Keratinocyte (primary cell): Measurements from ENCODE around the gene HCRTR1. TPM values are rescaled to one million over a fixed set of nuclear protein-coding genes. Genes with fewer than 3 reads are reported as not detected.

Experiments
- DNase-seq: peaks from one replicate; pipeline ENCODE4 v3.0.0-alpha.2; 2011; ENCODE audit warnings: low read depth, missing footprints, low spot score
- FAIRE-seq: peaks from 2 replicates; lab custom pipeline; 2011; peaks lifted over from hg19 to GRCh38; lab: Jason Lieb, UNC
- H2AFZ ChIP-seq: 2 replicates; pipeline ENCODE4 v1.6.0; 2012; ENCODE audit warnings: low read length, control low read depth, inconsistent platforms; ENCODE audit not compliant: control insufficient read depth
- H3K27ac ChIP-seq: 2 replicates; pipeline ENCODE4 v1.5.1; 2011; ENCODE audit warnings: low read length; ENCODE audit not compliant: control insufficient read depth, insufficient read depth
- H3K27me3 ChIP-seq: 3 replicates; pipeline ENCODE4 v1.6.0; 2011; ENCODE audit warnings: low read length; ENCODE audit not compliant: control insufficient read depth, insufficient read depth; ENCODE audit errors: extremely low read depth
- H3K36me3 ChIP-seq, 2 experiments: 2 replicates in 1 of 2; 3 replicates in 1 of 2; pipeline ENCODE4 v1.5.1; 2011; ENCODE audit warnings: low read length in 2 of 2, mild to moderate bottlenecking in 1 of 2; ENCODE audit not compliant: control insufficient read depth in 2 of 2, insufficient read depth in 2 of 2; ENCODE audit errors: extremely low read depth in 1 of 2
- H3K4me1 ChIP-seq: 3 replicates; pipeline ENCODE4 v1.5.1; 2011; ENCODE audit warnings: low read length; ENCODE audit not compliant: control insufficient read depth, insufficient read depth; ENCODE audit errors: extremely low read depth
- H3K4me2 ChIP-seq: 3 replicates; pipeline ENCODE4 v1.6.0; 2011; ENCODE audit warnings: low read depth, low read length; ENCODE audit not compliant: control insufficient read depth, insufficient read depth; ENCODE audit errors: extremely low read depth
- H3K4me3 ChIP-seq, 3 experiments: fragments of 200-600 bp in 1 of 3; sonication (generic) in 1 of 3; 2 replicates in 2 of 3; 3 replicates in 1 of 3; pipeline ENCODE4 v1.5.1; 2011 to 2016; ENCODE audit warnings: low read length in 3 of 3, mild to moderate bottlenecking in 3 of 3, control low read depth in 2 of 3, inconsistent platforms in 1 of 3, low read depth in 1 of 3, mixed read lengths in 1 of 3, mixed run types in 1 of 3, moderate library complexity in 1 of 3; ENCODE audit not compliant: control insufficient read depth in 2 of 3, insufficient read depth in 2 of 3; ENCODE audit errors: extremely low read depth in 1 of 3
- H3K79me2 ChIP-seq: 2 replicates; pipeline ENCODE4 v1.6.0; 2012; ENCODE audit warnings: low read length; ENCODE audit not compliant: control insufficient read depth, insufficient read depth
- H3K9ac ChIP-seq: 3 replicates; pipeline ENCODE4 v1.6.0; 2011; ENCODE audit warnings: low read length; ENCODE audit not compliant: control insufficient read depth, insufficient read depth; ENCODE audit errors: extremely low read depth
- H3K9me1 ChIP-seq: 3 replicates; pipeline ENCODE4 v1.6.0; 2011; ENCODE audit warnings: low read length; ENCODE audit not compliant: control insufficient read depth, insufficient read depth; ENCODE audit errors: extremely low read depth
- H3K9me3 ChIP-seq: 2 replicates; pipeline ENCODE4 v1.5.1; 2012; ENCODE audit warnings: low read depth, low read length; ENCODE audit not compliant: control insufficient read depth
- H4K20me1 ChIP-seq: 3 replicates; pipeline ENCODE4 v1.6.0; 2011; ENCODE audit warnings: low read length; ENCODE audit not compliant: control insufficient read depth, insufficient read depth; ENCODE audit errors: extremely low read depth
- CTCF ChIP-seq, 3 experiments: IDR thresholded peaks in 1 of 3; conservative IDR thresholded peaks in 1 of 3; optimal IDR thresholded peaks in 1 of 3; 2 replicates in 2 of 3; 3 replicates in 1 of 3; pipeline versions ENCODE3 to v1.5.1; 2011; ENCODE audit warnings: low read length in 3 of 3, mild to moderate bottlenecking in 3 of 3, moderate library complexity in 2 of 3, control low read depth in 1 of 3, inconsistent platforms in 1 of 3; ENCODE audit not compliant: insufficient read depth in 2 of 3; ENCODE audit errors: extremely low read depth in 1 of 3
- EZH2 ChIP-seq: IDR thresholded peaks from one replicate; pipeline ENCODE4 v1.6.1; 2012; ENCODE audit warnings: inconsistent platforms, mild to moderate bottlenecking, low read length, moderate library complexity
- dilution Hi-C: fragments of 300-500 bp; cut with MboI; formaldehyde crosslinking; loops from one replicate; pipeline ENCODE4 v1.7.0; 2020; ENCODE audit warnings: low sequenced_read_pairs; ENCODE audit not compliant: extremely low pct_ligation_motif_present
- polyA plus RNA-seq, 5 experiments: library from polyadenylated mRNA; depleted of rRNA in 3 of 5; stranded (reverse) in 3 of 5; stranded (forward) in 1 of 5; unstranded in 1 of 5; fragments of >200 nt; gene quantifications; 1 replicate in 1 of 5; 2 replicates in 3 of 5; 3 replicates in 1 of 5; pipeline versions ENCODE4 v1.2.1 to v1.2.3, GENCODE V29; 2011 to 2012; ENCODE audit warnings: missing spikeins in 2 of 5, low read depth in 1 of 5, low replicate concordance in 1 of 5

HCRTR1 gene
- polyA plus RNA-seq, 1 donor (not counting 4 experiments of a cell fraction or from before 2014, with no cell fraction given) = not detected

- Histone ChIP-seq H3K27ac (peak overlapping the region; percentile 61), H3K36me3 (peaks cover 2 to 31% of the 10 kb centered on the region in 2 experiments), H3K27me3 (no peaks in the 10 kb centered on the region), H3K9me1 (no peaks in the 10 kb centered on the region), H3K79me2 (peaks cover 88% of the 10 kb centered on the region), H3K9me3 (no peaks in the 10 kb centered on the region), H2AFZ (no peak overlapping the region), H3K4me2 (peak overlapping the region; percentile 39), H3K4me1 (peaks cover 56% of the 10 kb centered on the region), H3K4me3 (no peak overlapping the region), H4K20me1 (peaks cover 12% of the 10 kb centered on the region), H3K9ac (peak overlapping the region; percentile 6)
- TF ChIP-seq CTCF (optimal IDR thresholded peaks at IDR 0.05 in 1 of 3, IDR thresholded peaks at IDR 0.05 in 1 of 3, conservative IDR thresholded peaks at IDR 0.05 in 1 of 3; ENCODE audit: extremely low read depth in 1 of 3, insufficient read depth in 2 of 3, low read length in 3 of 3) (no peak), EZH2 (no peak)
- no peak for DNase-seq
- FAIRE-seq = peak; percentile 41
- dilution Hi-C loops = no loop called here
Observed at GRCh38 chr1:31639543-31639942, 22.1 kb downstream of the HCRTR1 start.

GRCh38 chr1:31640179-31640578 is 22.7 kb downstream of the HCRTR1 start:
- peaks cover 0 to 26% of the 10 kb centered on the region in 2 experiments for H3K36me3 ChIP-seq
- dilution Hi-C loops = no loop called here
- peaks cover 56% of the 10 kb centered on the region for H3K4me1 ChIP-seq
- no peaks in the 10 kb centered on the region for H3K9me1 ChIP-seq
- peaks cover 12% of the 10 kb centered on the region for H4K20me1 ChIP-seq
- no peak overlapping the region for H3K4me2 ChIP-seq
- no peaks in the 10 kb centered on the region for H3K9me3 ChIP-seq
- no peak overlapping the region for H2AFZ ChIP-seq
- H3K9ac ChIP-seq = no peak overlapping the region
- H3K79me2 ChIP-seq = peaks cover 83% of the 10 kb centered on the region
- TF ChIP-seq EZH2 (no peak), CTCF (optimal IDR thresholded peaks at IDR 0.05 in 1 of 3, IDR thresholded peaks at IDR 0.05 in 1 of 3, conservative IDR thresholded peaks at IDR 0.05 in 1 of 3; ENCODE audit: extremely low read depth in 1 of 3, insufficient read depth in 2 of 3, low read length in 3 of 3) (no peak)
- DNase-seq = no peak
- H3K4me3 ChIP-seq = no peak overlapping the region
- no peak for FAIRE-seq
- H3K27me3 ChIP-seq = no peaks in the 10 kb centered on the region
- H3K27ac ChIP-seq = peak overlapping the region; percentile 27
